ENCODE measurements around the gene MIGA2. TPM values are rescaled to one million over a fixed set of nuclear protein-coding genes. Genes with fewer than 3 reads are reported as not detected.
A peak's percentile ranks its signal among the peaks of the same experiment; 100 is the strongest.

The MIGA2 gene
- total and polyA plus RNA-seq, 9 of the 15 experiments (the other 6 are each of a cell fraction or from before 2014, with no cell fraction given): 0.15 to 54.1 (median 18.0) TPM

GRCh38 chr9:129006328-129007034, 29.9 kb upstream of the MIGA2 start (continued):
- TF ChIP-seq, protein P1, sequence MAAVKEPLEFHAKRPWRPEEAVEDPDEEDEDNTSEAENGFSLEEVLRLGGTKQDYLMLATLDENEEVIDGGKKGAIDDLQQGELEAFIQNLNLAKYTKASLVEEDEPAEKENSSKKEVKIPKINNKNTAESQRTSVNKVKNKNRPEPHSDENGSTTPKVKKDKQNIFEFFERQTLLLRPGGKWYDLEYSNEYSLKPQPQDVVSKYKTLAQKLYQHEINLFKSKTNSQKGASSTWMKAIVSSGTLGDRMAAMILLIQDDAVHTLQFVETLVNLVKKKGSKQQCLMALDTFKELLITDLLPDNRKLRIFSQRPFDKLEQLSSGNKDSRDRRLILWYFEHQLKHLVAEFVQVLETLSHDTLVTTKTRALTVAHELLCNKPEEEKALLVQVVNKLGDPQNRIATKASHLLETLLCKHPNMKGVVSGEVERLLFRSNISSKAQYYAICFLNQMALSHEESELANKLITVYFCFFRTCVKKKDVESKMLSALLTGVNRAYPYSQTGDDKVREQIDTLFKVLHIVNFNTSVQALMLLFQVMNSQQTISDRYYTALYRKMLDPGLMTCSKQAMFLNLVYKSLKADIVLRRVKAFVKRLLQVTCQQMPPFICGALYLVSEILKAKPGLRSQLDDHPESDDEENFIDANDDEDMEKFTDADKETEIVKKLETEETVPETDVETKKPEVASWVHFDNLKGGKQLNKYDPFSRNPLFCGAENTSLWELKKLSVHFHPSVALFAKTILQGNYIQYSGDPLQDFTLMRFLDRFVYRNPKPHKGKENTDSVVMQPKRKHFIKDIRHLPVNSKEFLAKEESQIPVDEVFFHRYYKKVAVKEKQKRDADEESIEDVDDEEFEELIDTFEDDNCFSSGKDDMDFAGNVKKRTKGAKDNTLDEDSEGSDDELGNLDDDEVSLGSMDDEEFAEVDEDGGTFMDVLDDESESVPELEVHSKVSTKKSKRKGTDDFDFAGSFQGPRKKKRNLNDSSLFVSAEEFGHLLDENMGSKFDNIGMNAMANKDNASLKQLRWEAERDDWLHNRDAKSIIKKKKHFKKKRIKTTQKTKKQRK (IDR thresholded peaks at IDR 0.05; ENCODE audit: borderline replicate concordance, low read depth, low read length): no peak
- no peak; the same call in 1 of the 2 replicates for TF ChIP-seq PTBP1 (IDR thresholded peaks at IDR 0.05; ENCODE audit: low read depth, low read length)
- TF ChIP-seq ZBTB1 (CRISPR knock-in tag; IDR thresholded peaks at IDR 0.05; ENCODE audit: borderline replicate concordance, low read depth): no peak
- TF ChIP-seq ZNF507 (tag; conservative IDR thresholded peaks at IDR 0.05): no peak
- no peak for TF ChIP-seq HEY1 (CRISPR knock-in tag; IDR thresholded peaks at IDR 0.05; ENCODE audit: borderline replicate concordance)
- TF ChIP-seq U2AF1 (optimal IDR thresholded peaks at IDR 0.05; ENCODE audit: low read depth, low read length): no peak
- TF ChIP-seq ZNF79 (CRISPR knock-in tag; IDR thresholded peaks at IDR 0.05; ENCODE audit: low read depth): no peak
- 0 out of 4 replicates have a peak, but pooled peaks of 1 of the 2 experiments have one; percentile 69 for TF ChIP-seq ZMIZ1 (IDR thresholded peaks at IDR 0.05; ENCODE audit: low read depth in 2 of 2, low read length in 2 of 2)
- TF ChIP-seq CTCF (IDR thresholded peaks at IDR 0.05 in 2 of 3, conservative IDR thresholded peaks at IDR 0.05 in 1 of 3; ENCODE audit: insufficient read depth in 2 of 3, low read depth in 1 of 3, low read length in 3 of 3): peak; percentile 97 to 99 (median 99)
- TF ChIP-seq ARNT (IDR thresholded peaks at IDR 0.05): peak in 1 of 2 experiments; percentile 46; a peak in 1 of 4 replicates
- no peak for TF ChIP-seq MTA1 (IDR thresholded peaks at IDR 0.05; ENCODE audit: borderline replicate concordance)
- no peak for TF ChIP-seq PCBP1 (IDR thresholded peaks at IDR 0.05; ENCODE audit: low read depth, low read length, poor library complexity, severe bottlenecking)
- peak; percentile 53; the same call in 1 of the 2 replicates for TF ChIP-seq ZKSCAN1 (IDR thresholded peaks at IDR 0.05; ENCODE audit: low read depth, low read length)
- TF ChIP-seq ZNF77 (CRISPR knock-in tag; IDR thresholded peaks at IDR 0.05): no peak
- TF ChIP-seq, protein P2, sequence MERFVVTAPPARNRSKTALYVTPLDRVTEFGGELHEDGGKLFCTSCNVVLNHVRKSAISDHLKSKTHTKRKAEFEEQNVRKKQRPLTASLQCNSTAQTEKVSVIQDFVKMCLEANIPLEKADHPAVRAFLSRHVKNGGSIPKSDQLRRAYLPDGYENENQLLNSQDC (CRISPR knock-in tag; IDR thresholded peaks at IDR 0.05): no peak
- TF ChIP-seq NFRKB (IDR thresholded peaks at IDR 0.05; ENCODE audit: low read depth): no peak
- TF ChIP-seq ASH1L (IDR thresholded peaks at IDR 0.05; ENCODE audit: borderline replicate concordance, low read depth, partially characterized antibody): no peak
